GM18951 (cell line): Measurements from ENCODE around the gene ZFYVE1.
"Not testable (repeated sequence)": the region's sequence is repeated elsewhere in the genome, so short reads cannot be mapped to it uniquely, and the experiment has no call there.

Source experiments
- POLR2A ChIP-seq: IDR thresholded peaks from 4 replicates; pipeline ENCODE4 v1.6.1; 2011; ENCODE audit warnings: mild to moderate bottlenecking; ENCODE audit not compliant: insufficient read length, insufficient read depth; ENCODE audit errors: extremely low read depth
- in situ Hi-C: fragments of 300-500 bp; cut with MboI; formaldehyde crosslinking; loops from one replicate; pipeline ENCODE4 v1.12.0; 2022; ENCODE audit warnings: low sequenced_read_pairs, mixed read lengths, inconsistent platforms; ENCODE audit not compliant: unreplicated experiment

Gene ZFYVE1

DNA sequence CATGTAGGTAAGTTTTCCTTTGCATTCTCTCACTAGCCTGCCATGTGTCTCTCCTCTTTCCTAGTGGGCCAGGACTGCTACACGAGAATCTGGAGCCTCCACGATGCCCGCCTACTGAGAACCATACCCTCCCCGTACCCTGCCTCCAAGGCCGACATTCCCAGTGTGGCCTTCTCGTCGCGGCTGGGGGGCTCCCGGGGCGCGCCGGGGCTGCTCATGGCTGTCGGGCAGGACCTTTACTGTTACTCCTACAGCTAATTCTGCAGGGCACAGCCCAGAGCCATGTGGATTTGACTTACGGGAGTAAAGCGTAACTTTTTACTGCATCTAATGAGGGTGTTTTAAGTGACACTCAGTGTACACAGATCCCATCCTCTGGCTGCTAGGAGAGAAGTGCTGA is 68.4 kb downstream of the ZFYVE1 start:
- in situ Hi-C loops: no loop called here
- TF ChIP-seq POLR2A: no peak

DNA sequence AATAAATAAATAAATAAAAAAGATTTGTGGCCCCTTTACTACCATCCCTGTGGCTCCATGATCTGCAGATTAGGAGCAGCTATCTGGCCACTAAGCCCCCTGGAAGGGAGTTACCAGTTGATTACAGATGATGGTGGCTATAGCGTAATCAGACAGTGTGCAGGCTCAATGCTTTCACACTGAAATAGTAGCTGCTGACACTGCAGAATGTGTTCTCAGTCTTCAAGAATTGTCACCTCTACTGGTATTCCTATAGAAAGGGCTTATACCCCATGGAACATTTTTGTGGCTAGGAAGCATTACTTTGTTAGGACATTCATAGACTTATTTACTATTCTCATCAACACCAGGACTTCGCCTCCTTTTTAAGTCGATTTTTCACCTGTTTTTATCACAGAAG is 69.7 kb downstream of the ZFYVE1 start:
- in situ Hi-C loops: no loop called here

DNA sequence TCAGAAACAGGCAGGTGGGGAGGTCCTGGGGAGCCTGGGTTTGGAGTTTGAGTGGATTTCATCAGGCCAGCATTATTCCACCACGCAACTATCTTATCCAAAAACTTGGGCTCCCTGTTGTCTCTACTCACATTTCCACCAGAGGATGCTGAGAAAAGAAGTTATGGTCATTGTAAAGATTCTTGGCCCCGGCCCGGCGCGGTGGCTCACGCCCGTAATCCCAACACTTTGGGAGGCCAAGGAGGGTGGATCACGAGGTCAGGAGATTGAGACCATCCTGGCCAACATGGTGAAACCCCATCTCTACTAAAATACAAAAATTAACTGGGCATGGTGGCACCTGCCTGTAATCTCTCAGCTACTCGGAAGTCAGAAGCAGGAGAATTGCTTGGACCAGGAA is 70.2 kb downstream of the ZFYVE1 start:
- in situ Hi-C loops: not testable (repeated sequence)

More for the DNA sequence above, 69.7 kb downstream of the ZFYVE1 start:
- no peak for TF ChIP-seq POLR2A

DNA sequence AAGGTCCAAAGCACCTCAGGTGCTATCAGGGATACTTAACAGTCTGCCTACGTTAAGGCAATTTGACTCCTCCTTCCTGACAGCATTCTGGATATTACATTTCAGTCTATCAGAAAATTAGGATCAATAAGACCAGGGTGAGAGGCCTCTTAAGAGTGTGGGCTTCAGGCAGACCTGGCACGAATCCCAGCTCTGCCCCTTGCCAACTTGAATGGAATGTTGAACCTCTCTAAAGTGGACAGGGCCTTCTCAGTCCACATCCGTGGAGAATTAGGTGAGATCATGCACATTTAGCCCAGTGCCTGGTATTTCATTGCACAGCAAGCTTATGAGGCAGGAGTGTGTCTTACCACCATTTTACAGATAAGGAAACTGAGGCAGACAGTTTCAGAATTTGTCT is 74.7 kb downstream of the ZFYVE1 start:
- in situ Hi-C loops: no loop called here
- TF ChIP-seq POLR2A: no peak

DNA sequence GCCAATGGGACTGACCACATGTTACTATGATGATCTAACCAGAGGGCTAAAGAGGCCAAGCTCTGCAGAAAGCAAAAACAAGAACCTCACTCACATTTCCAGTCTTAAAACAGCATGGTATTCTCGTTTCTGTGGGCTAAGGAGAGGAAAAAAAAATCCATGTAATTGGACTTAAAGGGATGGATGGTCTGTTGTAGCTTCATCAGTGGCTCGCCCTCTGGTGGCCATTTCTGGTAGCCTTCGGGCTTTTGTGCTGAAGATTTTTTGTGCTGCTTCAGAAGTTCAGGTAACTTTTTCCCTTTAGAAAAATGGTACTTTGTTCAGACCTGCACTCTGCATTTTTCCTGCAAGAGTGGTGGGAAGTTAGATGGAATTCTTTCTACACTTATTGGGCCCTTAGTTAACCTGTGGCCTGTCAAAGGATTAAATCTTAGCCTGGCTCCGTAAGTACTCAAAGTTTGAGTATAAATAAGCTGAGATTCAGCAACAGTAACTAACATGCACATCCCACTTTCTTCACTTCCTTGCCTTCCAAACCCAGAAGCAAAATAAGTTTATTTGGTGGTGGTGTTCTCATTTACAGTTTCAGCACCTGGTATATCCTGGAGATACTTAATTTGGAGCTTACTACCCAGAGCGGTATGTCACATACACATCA is 78.3 kb downstream of the ZFYVE1 start:
- in situ Hi-C loops: no loop called here
- TF ChIP-seq POLR2A: no peak

DNA sequence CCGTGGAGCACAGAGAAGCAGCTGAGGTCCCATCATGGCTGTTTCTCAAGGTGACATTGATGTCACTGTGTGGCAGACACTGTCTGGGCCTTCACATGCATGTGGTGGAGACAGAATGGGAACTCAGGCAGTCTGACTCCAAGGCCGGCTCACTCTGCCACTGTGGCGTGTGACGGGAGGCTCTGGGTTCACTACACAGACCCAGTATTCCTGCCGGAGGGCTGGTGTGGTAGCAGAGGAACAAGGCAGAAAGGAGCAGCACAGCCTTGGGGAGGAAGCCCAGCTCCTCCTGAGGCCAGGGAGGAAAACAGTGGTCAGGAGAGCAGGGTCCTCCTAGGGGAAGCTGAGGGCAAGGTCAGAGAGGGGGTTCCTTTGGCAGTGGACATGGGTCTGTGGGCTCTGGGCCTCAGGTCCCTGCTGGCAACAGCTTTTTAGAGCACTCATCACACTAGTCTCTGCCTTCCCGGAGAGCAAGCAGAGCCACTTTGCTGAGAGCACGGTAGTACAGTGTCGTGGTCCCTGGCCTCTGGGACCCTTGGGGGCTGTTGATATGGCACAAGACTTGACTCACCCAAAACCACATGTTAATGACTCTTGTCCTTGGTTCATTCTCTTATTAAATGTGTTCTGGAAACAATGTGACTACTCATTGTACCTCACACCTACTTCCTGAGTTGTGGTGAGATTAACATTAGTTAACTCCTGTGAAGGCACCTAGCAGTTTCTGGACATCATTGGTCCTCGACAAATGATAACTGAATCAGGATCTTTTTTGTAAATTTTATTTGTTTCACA is 79.3 kb downstream of the ZFYVE1 start:
- TF ChIP-seq POLR2A: no peak
- in situ Hi-C loops: no loop called here

DNA sequence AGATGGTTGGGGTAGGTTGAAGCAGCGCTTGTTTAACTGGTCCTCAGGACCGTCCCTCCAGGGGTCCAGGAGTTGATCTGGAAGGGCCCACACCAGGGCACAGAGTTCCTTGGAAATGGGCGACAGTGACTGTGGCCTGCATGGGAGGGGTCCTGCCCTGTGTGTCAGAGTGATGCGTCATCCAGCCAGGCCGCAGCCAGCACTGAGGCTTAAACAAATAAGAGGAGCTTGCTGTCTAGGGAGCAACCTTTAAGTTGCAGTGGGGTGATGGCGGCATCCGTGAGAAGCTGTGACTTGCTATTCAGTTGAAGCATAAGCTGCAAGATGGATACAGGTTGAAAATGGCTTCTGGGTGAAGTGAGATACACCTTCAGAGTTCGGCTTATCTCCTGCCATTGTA is 80.4 kb downstream of the ZFYVE1 start:
- TF ChIP-seq POLR2A: no peak
- in situ Hi-C loops: no loop called here

DNA sequence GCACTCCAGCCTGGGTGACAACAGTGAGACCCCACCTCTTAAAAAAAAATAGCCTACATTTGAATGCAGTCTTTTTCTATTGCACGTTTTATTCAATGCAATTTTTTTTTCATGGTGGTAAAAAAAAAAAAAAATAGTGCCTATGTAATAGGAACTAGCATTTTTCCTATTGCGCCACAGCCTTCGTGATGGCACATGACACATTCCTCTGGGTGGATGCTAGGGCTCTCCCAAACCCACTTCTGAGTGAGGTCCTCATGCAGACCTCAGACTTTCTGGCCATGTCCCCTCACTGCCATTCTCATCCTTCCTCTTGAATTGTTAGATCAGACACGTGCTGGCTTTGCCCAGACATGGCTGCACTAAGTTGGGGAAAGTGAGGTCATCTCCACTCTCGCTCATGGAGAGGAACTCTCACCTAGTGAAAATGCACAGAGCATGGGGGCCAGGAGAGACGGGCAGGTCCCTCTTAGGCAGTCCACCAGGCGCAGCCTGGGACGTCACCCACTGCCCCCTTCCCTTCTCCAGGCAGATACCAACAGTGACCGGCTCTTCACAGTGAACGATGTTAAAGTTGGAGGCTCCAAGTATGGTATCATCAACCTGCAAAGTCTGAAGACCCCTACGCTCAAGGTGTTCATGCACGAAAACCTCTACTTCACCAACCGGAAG is 81.4 kb downstream of the ZFYVE1 start:
- in situ Hi-C loops: no loop called here
- TF ChIP-seq POLR2A: no peak

DNA sequence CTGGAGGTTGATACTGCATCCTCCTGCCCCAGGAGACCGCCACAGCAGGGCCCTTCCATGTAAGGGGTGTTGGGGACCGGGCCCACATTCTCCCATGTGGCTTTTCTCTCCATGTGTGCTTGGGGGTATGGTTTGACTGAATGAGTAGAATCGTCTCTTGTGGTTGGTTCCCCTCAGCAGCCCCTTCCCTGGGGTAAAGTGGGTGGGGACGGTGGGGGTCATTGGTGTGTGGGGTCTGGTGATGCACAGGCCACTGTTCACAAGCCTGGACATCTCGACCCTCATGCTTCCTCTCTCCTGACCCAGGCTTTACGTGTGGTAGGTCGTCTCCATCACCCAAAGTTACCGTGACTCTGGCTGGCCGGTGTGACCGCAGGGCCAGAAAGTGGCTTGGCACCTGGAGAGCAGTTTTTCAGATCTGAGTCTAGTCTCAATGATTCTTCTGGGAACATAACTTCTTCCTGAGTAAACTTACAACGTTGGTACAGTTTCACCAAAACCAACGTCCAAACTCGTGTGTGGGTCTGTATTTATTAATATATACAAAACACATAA is 83.0 kb downstream of the ZFYVE1 start:
- in situ Hi-C loops: no loop called here
- no peak for TF ChIP-seq POLR2A

DNA sequence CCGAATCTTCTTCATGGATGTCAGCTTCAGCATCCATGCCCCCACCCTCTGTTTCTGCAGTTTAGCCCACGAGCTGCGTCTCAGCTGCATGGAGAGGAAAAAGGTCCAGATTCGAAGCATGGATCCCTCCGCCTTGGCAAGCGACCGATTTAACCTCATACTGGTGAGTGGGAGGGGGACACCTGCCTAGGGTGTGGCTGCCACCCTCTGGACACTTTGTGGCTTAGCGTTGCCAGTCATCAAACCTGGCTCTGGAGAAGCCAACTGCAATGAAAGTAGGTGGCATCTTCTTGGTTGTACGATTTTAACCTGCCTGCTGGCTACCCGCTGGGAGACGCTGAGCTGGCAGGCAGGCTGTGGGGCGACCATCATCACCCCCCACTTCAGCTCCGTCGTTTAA is 84.0 kb downstream of the ZFYVE1 start:
- in situ Hi-C loops: no loop called here
- TF ChIP-seq POLR2A: no peak

DNA sequence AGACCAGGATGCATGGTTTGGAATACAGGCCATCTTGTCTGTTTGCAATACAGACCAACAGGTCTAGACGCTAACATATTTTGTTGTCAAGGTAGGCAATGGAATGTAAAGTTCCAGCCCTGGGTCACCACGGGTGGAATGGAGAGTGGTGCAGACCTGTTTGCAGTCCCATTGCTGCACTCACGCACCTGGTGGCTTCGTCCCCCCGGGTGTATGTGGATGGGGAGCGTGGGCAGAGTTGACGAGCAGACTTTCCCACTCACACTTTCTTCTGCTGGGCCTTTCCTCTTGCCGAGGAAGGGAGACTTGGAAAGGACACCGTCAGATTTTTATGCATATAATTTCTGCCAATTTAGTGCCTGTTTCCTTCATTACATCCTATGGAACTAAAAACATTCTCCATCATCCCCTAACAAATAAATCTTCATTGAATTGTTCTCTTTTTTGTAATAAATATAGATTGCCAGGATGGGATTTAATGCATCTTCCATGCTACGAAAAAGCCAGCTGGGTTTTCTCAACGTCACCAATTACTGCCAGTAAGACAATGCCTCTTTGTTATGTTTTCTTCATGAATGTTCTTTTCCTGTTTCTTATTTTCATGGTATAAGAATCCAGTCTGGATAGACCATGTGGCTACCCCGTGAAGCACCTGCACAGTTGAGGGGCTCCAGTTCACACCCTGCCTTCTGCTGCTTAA is 85.5 kb downstream of the ZFYVE1 start:
- in situ Hi-C loops: no loop called here
- no peak for TF ChIP-seq POLR2A

DNA sequence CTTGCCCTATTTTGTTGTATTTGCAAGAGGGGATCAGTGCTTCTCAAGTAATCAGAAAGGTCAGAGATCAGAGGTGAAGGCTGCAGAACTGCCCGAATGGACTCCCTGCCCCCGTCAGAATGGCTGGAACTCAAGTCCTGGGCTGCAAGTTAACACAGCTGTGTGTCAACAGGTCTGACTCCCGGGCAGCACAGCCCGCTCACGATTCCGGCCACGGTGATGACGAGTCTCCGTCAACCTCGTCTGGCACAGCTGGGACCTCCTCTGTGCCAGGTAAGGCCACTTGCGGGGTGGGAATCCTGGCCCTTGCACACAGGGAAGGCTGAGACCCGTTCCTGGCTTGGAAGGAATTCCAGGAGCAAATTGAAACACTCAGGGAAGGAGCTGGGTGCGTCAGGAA is 87.3 kb downstream of the ZFYVE1 start:
- in situ Hi-C loops: no loop called here
- no peak for TF ChIP-seq POLR2A

DNA sequence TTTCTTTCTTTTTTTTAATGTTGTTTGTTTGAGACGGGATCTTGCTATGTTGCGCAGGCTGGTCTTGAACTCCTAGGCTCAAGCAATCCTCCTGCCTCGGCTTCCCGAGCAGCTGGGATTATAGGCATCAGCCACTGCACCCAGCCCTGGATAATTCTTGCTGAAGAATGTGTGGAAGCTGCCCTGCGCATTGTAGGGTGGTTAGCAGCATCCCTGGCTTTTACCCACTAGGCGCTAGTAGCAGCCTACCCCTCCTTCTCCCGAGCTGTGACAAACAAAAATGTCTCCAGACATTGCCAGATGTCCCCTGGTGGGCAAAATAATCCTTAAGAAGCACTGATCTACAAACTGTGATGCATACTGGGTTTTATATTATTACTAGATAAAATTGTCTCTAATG is 94.0 kb downstream of the ZFYVE1 start:
- in situ Hi-C loops: no loop called here
- no peak for TF ChIP-seq POLR2A
